Cortex of kidney (tissue), 1 donor: ENCODE measurements around the gene CCDC112.
"Not testable (repeated sequence)": the region's sequence is repeated elsewhere in the genome, so short reads cannot be mapped to it uniquely, and the experiment has no call there.

ENCODE experiments used
- DNase-seq: peaks from one replicate; lab custom pipeline; 2025; lab: John Stamatoyannopoulos, UW

CCDC112 gene, protein sequence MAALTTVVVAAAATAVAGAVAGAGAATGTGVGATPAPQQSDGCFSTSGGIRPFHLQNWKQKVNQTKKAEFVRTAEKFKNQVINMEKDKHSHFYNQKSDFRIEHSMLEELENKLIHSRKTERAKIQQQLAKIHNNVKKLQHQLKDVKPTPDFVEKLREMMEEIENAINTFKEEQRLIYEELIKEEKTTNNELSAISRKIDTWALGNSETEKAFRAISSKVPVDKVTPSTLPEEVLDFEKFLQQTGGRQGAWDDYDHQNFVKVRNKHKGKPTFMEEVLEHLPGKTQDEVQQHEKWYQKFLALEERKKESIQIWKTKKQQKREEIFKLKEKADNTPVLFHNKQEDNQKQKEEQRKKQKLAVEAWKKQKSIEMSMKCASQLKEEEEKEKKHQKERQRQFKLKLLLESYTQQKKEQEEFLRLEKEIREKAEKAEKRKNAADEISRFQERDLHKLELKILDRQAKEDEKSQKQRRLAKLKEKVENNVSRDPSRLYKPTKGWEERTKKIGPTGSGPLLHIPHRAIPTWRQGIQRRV

GRCh38 chr5:115296124-115297022 lies at the start of gene CCDC112:
Gene CCDC112, minus strand, starts transcription at chr5:115296654. Its CDS starts 111 bp downstream, at chr5:115296543.
- no peak for DNase-seq

GRCh38 chr5:115345344-115345743 lies 48.9 kb upstream of the CCDC112 start:
- DNase-seq = no peak

GRCh38 chr5:115343855-115344254 lies 47.4 kb upstream of the CCDC112 start:
- DNase-seq = no peak

GRCh38 chr5:115342590-115343377 lies 46.3 kb upstream of the CCDC112 start:
- DNase-seq = no peak

GRCh38 chr5:115341745-115342144 lies 45.3 kb upstream of the CCDC112 start:
- no peak for DNase-seq

- no peak for DNase-seq
These were observed 42.4 kb upstream of the CCDC112 start for GRCh38 chr5:115338851-115339250.

GRCh38 chr5:115337882-115338281 lies 41.4 kb upstream of the CCDC112 start:
- no peak for DNase-seq

DNA sequence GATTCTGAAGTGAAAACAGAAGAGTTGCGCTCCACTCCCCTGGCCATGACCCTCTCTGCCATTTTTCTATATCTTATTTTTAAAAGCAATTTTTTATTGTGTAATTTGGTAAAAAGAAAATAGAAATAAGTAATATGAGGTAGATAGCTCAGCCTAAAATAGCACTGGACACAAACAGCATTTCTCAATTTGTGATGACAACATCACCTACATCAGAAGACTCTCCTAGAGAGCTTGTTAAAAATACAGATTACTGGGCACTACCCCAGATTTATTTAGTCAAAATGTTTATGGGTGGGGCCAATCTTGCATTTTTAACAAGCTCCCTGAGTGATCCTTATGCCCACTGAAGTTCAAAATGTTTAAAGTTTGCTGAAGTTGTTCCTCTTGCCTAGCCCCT lies 40.5 kb upstream of the CCDC112 start:
- no peak for DNase-seq

DNA sequence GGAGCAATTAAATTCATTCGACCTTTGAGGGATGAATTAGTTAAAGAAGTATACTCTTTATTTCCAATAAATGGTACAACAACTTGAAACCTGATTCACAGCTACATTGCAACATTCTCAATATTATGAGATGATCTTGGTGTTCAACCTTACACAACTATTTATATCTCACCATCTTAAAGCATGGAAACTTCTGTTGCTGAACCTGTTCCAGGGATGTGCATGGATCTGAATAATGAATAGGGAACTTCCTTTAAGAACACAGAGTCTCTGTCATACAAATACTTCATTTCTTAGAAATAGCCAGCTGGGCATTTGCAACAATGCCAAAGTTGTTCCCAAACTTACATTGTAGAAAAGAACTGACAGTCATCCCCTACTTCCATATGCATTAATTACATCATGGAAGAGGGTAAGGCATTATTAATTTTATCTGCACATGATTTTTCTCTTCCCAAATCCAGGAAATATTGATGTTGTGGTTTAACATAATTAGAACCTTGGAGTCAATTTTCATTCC lies 39.8 kb upstream of the CCDC112 start:
- no peak for DNase-seq

DNA sequence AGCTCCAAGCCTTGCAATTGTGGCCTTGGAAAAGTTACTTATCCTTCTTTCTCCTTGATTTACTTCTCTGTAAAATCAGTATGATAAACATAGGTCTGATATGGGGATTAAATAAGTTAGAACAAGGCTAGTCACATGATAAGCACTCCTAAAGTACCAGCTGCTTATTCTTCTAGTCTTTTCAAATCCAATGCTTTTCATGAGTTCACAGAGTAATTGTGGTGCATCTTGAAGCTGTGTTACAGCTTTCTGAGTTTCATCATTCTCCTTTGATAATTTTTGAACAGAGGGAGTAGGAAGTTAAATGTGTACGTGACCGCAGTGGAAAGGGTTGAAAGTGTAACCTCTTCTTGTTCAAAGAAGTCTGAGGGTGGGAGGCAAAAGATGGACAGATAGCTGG lies 38.8 kb upstream of the CCDC112 start:
- DNase-seq = no peak

DNA sequence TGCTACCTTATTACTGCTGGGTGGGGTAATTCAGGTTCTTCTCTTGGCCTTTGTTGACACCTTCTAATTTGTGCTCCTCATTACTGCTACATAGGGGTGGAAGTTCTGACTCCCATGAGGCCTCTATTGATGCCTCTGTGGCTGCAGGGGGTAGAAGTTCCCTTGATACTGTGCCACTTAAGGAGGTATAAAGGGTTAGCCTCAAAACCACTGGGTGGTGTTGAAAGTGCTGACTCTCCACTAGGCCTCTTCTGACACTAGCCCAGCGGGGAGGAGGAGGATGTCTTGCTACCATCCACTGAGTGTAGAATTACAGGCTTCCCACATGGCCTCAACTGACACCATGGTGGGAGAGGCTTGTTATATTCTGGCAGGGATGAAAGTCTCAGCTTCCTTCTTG lies 36.7 kb upstream of the CCDC112 start:
- no peak for DNase-seq

DNA sequence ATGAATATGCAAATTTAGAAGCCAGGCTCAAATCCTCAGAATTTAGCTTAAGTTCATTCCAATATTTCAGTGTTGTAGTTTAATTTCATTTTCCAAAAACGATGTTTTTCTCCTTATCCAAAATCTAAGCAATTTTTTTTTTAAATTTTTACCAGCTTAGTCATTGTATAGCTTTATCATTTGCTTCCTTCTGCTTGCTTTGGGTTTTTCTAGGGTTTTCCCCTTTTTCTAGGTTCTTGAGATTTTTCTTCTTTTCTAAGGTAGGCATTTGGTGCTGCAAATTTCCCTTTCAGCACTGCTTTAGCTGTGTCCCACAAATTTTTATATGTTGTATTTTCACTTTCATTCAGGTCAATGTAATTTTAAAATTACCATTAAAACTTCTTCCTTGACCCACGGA lies 34.4 kb upstream of the CCDC112 start:
- no peak for DNase-seq

- no peak for DNase-seq
These were observed 33.0 kb upstream of the CCDC112 start for GRCh38 chr5:115329475-115329874.

- not testable (repeated sequence) for DNase-seq
These were observed 32.3 kb upstream of the CCDC112 start for GRCh38 chr5:115328617-115329274.

- no peak for DNase-seq
These were observed 29.0 kb upstream of the CCDC112 start for GRCh38 chr5:115325296-115325959.

DNA sequence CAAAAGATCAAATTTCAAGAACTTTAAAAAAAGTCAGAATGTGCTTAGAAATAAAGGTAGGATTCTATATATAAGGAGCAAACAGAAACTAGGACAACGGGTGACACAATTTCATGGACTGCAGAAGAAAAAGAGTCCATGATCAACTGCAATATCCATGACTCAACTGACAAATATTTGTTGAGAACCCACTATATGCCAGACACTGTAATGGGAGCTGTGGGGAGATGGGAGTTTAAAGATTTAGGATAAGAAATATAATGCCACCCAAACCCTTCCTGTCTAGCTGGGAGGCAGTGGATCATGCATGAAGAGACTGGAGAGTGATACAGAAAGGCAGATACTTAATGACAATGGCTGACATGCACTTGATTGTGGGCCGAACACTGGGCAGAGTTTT lies 27.6 kb upstream of the CCDC112 start:
- DNase-seq = no peak

- no peak for DNase-seq
These were observed 26.3 kb upstream of the CCDC112 start for GRCh38 chr5:115322729-115323128.

- DNase-seq = no peak
These were observed 24.9 kb upstream of the CCDC112 start for GRCh38 chr5:115321309-115321708.

GRCh38 chr5:115320515-115320914 lies 24.1 kb upstream of the CCDC112 start:
- no peak for DNase-seq

- no peak for DNase-seq
These were observed 23.6 kb upstream of the CCDC112 start for GRCh38 chr5:115320006-115320405.

- DNase-seq = no peak
These were observed 22.6 kb upstream of the CCDC112 start for GRCh38 chr5:115319007-115319406.
